Suprapubic skin (tissue), 4 donors: Measurements from ENCODE around the gene ANTXR1.

Experiments used
- EP300 ChIP-seq: sonication (generic); formaldehyde crosslinking; IDR thresholded peaks from one replicate; pipeline ENCODE4 v1.6.1; 2017; ENCODE audit warnings: antibody characterized with exemption
- POLR2AphosphoS5 ChIP-seq, 3 donors: sonication (generic); formaldehyde crosslinking; IDR thresholded peaks; one replicate each; pipeline ENCODE4 v1.6.1; 2017; ENCODE audit warnings: antibody characterized with exemption in 3 of 3
- TF ChIP-seq, protein P1 (sequence below), 2 donors: fragments of 200-600 bp in 1 of 2; fragments of 450-650 bp in 1 of 2; sonication (generic) in 1 of 2; IDR thresholded peaks; one replicate each; pipeline ENCODE4 v1.5.1; 2016 to 2019; ENCODE audit warnings: antibody characterized with exemption in 2 of 2, mild to moderate bottlenecking in 1 of 2, moderate library complexity in 1 of 2

DNA sequence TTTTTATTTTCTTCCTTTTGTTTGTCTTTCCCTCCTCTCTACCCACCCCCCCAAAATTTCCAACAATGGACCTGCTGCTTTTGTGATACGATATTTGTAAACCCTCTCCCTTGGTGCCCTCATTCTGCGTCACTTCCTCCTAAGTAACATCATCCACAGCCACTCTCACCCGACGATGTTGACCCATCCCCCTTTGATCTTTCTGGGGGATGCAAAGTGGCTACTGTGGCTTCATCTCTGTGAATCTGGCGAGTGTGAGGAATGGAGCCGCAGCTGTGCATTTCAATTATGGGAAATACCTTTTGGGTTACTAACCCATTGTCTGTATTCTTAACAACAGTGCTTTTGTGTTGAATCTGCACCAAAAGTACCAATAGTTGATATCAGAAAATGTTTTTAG is 19.4 kb downstream of the ANTXR1 start:
- TF ChIP-seq, protein P1, sequence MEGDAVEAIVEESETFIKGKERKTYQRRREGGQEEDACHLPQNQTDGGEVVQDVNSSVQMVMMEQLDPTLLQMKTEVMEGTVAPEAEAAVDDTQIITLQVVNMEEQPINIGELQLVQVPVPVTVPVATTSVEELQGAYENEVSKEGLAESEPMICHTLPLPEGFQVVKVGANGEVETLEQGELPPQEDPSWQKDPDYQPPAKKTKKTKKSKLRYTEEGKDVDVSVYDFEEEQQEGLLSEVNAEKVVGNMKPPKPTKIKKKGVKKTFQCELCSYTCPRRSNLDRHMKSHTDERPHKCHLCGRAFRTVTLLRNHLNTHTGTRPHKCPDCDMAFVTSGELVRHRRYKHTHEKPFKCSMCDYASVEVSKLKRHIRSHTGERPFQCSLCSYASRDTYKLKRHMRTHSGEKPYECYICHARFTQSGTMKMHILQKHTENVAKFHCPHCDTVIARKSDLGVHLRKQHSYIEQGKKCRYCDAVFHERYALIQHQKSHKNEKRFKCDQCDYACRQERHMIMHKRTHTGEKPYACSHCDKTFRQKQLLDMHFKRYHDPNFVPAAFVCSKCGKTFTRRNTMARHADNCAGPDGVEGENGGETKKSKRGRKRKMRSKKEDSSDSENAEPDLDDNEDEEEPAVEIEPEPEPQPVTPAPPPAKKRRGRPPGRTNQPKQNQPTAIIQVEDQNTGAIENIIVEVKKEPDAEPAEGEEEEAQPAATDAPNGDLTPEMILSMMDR (IDR thresholded peaks at IDR 0.05), result no peak
- no peak for TF ChIP-seq POLR2AphosphoS5 (IDR thresholded peaks at IDR 0.05)
- no peak for TF ChIP-seq EP300
